WERI-Rb-1 (cell line): ENCODE data around the gene CCDC124.
A peak's percentile ranks its signal among the peaks of the same experiment; 100 is the strongest.

ENCODE experiments used
- DNase-seq: peaks from one replicate; pipeline ENCODE4 v3.0.0-alpha.2; 2020
- H3K27ac ChIP-seq: fragments of 250-450 bp; sonication (Bioruptor Pico); 2 replicates; pipeline ENCODE4 v1.5.1; 2020; ENCODE audit warnings: mild to moderate bottlenecking, moderate library complexity
- H3K27me3 ChIP-seq: fragments of 250-450 bp; sonication (Bioruptor Pico); 2 replicates; pipeline ENCODE4 v1.5.1; 2021; ENCODE audit warnings: mild to moderate bottlenecking, low read depth, moderate library complexity; ENCODE audit not compliant: insufficient read depth, severe bottlenecking
- H3K36me3 ChIP-seq: fragments of 250-450 bp; sonication (Bioruptor Pico); 2 replicates; pipeline ENCODE4 v1.5.1; 2020; ENCODE audit warnings: mild to moderate bottlenecking, moderate library complexity
- H3K4me3 ChIP-seq: 2 replicates; pipeline ENCODE4 v1.5.1; 2011; ENCODE audit warnings: low read depth, mild to moderate bottlenecking, control low read depth, low read length
- H3K9me3 ChIP-seq: fragments of 250-450 bp; sonication (Bioruptor Pico); 2 replicates; pipeline ENCODE4 v1.5.1; 2021; ENCODE audit warnings: mild to moderate bottlenecking, moderate library complexity; ENCODE audit not compliant: severe bottlenecking
- TF ChIP-seq, protein P1 (sequence below): IDR thresholded peaks from 2 replicates; pipeline ENCODE4 v1.5.1; 2011; ENCODE audit warnings: low read depth, mild to moderate bottlenecking, control low read depth, inconsistent platforms, low read length

CCDC124 gene

DNA sequence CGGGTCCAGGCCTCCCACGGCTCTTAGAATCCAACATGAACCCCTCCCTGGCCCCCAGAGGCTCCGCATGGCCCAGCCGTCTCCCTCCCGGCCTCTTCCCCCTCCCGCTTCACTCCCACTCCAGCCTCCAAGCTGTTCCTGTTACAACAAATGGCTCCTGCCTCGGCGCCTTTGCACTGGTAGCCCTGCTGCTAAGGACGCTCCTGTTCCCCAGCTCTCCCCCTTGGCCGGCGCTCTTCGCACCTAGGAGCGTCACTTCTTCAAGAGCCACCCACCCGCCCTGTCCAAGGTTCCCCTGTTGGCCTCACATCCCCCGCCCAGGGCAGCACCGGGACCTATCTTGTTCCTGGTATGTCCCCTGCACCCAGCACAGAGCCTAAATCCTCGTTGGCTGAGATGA is 9.4 kb downstream of the CCDC124 start:
- H3K27me3 ChIP-seq = no peaks in the 10 kb centered on the region
- TF ChIP-seq, protein P1, sequence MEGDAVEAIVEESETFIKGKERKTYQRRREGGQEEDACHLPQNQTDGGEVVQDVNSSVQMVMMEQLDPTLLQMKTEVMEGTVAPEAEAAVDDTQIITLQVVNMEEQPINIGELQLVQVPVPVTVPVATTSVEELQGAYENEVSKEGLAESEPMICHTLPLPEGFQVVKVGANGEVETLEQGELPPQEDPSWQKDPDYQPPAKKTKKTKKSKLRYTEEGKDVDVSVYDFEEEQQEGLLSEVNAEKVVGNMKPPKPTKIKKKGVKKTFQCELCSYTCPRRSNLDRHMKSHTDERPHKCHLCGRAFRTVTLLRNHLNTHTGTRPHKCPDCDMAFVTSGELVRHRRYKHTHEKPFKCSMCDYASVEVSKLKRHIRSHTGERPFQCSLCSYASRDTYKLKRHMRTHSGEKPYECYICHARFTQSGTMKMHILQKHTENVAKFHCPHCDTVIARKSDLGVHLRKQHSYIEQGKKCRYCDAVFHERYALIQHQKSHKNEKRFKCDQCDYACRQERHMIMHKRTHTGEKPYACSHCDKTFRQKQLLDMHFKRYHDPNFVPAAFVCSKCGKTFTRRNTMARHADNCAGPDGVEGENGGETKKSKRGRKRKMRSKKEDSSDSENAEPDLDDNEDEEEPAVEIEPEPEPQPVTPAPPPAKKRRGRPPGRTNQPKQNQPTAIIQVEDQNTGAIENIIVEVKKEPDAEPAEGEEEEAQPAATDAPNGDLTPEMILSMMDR = no peak
- no peak for DNase-seq
- H3K36me3 ChIP-seq = peaks cover 37% of the 10 kb centered on the region
- no peak overlapping the region for H3K27ac ChIP-seq
- H3K9me3 ChIP-seq = no peaks in the 10 kb centered on the region
- no peak overlapping the region for H3K4me3 ChIP-seq

DNA sequence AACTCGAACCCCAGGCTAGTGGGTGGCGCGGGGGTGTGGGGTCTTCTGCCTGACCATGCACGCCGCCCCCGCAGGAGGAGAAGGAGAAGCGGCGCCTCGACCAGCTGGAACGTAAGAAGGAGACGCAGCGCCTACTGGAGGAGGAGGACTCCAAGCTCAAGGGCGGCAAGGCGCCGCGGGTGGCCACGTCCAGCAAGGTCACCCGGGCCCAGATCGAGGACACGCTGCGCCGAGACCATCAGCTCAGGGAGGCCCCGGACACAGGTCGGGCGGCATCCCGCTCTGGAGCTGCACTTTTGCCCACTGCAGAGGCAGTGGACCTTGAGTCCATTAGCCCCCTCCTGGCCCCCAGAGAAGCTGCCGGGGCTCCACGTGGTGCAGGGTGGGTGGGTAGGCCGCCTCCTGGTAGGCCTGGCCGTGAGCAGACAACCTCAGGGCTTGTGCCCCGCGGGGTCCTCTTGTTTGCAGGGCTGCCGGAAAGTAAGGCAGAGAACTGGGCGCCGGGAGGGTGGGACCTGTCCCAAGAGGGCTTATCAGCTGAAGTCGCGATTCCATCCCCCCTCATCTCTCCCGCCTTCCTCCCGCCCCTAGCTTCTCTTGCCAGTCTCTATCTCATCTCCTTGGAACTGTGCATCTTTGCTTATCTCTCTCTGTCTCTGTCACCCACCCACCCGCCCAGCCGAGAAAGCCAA is 9.9 kb downstream of the CCDC124 start:
- no peaks in the 10 kb centered on the region for H3K27me3 ChIP-seq
- TF ChIP-seq, protein P1 = no peak
- H3K9me3 ChIP-seq = no peaks in the 10 kb centered on the region
- DNase-seq = no peak
- peaks cover 32% of the 10 kb centered on the region for H3K36me3 ChIP-seq
- no peak overlapping the region for H3K27ac ChIP-seq
- no peak overlapping the region for H3K4me3 ChIP-seq

DNA sequence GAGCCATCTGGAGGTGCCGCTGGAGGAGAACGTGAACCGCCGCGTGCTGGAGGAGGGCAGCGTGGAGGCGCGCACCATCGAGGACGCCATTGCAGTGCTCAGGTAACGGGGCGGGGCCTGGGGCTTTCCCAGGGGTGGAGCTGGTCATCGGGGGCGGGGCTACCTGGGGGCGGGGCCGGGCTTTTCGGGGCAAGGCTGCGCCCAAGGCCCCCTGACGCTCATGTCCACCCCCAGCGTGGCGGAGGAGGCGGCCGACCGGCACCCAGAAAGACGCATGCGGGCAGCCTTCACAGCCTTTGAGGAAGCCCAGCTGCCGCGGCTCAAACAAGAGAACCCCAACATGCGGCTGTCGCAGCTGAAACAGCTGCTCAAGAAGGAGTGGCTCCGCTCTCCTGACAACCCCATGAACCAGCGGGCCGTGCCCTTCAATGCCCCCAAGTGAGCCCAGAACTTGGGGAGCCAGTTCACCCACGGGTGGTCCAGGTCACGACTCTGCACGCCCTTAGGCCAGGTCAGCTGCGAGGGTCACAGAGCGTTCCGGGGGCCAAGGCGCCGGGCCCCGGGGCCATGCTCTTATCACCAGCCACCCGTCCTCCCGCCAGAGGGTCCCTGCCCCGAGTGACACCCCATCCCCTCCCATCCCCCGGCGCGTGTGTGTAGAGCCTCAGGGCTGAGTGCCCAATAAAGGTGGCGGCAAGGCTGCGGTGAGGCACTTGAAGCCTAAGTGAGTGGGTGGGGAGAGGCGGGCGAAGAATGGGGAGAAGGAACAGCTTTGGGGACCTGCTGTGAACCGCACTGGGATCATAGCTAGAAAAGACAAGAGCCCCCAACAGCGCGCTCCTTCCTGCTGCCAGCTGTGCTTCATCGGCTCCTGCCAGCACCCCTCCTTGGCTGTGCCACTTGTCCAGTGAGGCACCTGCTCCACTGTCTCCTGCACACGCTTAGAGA is 10.7 kb downstream of the CCDC124 start:
- TF ChIP-seq, protein P1 = no peak
- H3K27ac ChIP-seq = no peak overlapping the region

DNA sequence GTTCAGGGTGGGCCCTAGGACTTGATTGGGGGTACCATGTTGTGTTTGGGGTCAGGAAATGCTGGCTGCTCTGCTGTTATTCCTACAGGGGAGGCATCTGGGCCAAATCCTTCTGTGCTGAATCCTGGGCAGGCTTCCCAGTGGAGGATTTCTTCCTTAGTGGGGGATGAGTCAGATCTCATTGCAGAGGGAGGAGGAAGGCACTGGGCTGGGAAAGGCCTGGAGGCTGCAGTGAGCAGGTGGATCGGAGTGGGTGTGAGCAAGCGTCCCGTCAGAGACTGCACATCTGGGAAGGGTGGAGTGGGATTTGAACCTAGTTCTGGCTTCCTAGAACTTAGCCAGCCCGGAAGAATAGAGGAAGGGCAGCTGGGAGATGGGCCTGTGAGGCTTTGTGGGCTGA is 11.5 kb downstream of the CCDC124 start:
- DNase-seq = no peak
- Histone ChIP-seq H3K9me3 (no peaks in the 10 kb centered on the region), H3K4me3 (no peak overlapping the region), H3K36me3 (peaks cover 17% of the 10 kb centered on the region), H3K27me3 (no peaks in the 10 kb centered on the region), H3K27ac (no peak overlapping the region)
- TF ChIP-seq, protein P1 = no peak

More for the DNA sequence above, 10.7 kb downstream of the CCDC124 start:
- Histone ChIP-seq H3K4me3 (no peak overlapping the region), H3K36me3 (peaks cover 24% of the 10 kb centered on the region), H3K27me3 (no peaks in the 10 kb centered on the region), H3K9me3 (no peaks in the 10 kb centered on the region)
- no peak for DNase-seq

DNA sequence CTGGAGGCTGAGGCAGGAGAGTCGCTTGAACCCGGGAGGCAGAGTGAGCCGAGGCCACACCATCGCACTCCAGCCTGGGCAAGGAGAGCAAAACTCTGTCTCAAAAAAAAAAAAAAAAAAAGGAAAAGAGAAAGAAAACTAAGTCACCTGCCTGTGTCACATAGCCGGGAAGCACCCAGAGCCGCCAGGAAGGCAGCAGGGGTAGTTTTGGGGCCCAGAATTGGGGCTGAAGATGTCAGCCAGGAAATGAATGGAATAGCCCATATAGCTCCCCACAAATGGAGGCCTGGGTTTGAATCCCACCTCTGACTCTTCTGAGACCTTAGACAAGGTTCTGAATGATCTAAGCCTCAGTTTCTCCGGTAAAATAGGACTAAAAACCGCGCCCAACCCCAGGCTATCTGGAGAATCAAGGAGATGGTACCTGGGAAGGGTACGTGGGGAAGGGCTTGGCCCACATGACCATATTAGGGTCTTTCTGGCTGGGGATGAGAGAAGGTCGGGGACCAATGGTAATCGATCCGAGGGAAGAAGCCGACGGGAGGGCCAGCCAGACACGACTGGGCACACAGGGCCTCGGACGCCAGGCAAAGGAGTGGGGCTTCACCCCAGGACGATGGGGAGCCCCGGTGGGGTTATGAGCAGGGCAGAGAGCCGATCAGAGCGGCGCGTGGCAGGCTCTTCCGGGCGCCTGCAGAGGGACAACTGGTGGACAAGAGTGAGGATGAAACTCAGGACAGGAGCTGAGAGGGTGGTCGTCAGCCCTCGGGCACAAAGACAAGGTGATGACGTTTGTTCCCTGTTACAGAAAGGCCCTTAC is 14.4 kb downstream of the CCDC124 start:
- H3K9me3 ChIP-seq = no peaks in the 10 kb centered on the region
- H3K4me3 ChIP-seq = peak overlapping the region; percentile 46
- DNase-seq = peak; percentile 35
- H3K27me3 ChIP-seq = no peaks in the 10 kb centered on the region
- peak overlapping the region; percentile 72 for H3K27ac ChIP-seq
- H3K36me3 ChIP-seq = peaks cover 11% of the 10 kb centered on the region
- TF ChIP-seq, protein P1 = no peak
